Measurements from ENCODE around the gene ARG1. TPM values are rescaled to one million over a fixed set of nuclear protein-coding genes. Genes with fewer than 3 reads are reported as not detected.

ARG1 gene
- total and polyA plus RNA-seq, 2 of the 4 experiments (the other 2 are of a cell fraction) = not detected

DNA sequence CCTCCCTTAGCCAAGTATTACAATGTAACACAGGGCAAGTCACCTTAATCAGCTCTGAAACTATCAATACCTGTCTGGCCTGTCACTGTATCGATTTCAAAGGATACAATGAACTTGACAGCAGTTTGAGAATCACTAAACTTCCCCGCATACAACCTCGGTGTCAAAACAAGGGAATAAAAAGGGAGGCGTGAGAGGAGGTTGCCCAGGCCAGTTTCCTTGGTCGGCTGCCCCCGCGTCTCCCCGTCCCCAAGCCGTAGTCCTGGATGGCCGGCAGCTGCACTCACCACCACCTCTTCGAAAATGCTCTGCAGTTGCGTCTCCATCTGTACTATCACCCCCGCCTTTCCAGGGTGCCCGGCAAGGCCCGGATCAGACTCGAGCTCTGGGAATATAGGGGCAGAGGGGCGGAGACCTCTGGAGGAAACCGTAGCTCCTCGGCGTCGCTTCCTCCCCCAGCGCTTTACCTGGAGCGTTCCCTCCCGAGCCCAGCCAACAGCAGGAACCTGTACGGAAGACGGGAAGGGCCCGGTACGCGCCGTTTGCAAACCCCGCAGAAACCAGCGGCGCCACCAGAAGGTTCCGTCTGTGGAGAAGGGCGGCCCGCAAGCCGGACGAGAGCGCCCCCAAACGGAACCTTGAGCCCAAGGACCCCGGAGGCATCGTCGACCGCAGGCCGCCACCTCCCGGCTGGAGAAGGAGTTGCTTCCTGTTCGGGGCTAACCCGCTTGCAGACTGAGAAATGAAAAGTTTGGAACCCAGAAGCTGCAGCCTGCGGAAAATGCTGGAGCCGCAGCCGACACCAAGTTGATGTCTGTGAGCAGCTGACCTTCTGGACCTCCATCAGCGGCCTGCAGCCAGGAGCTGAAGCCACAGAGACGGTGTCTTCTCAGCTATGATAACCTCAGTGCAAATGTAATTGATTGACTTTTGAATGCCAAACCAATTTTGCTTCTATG lies 55.0 kb downstream of the ARG1 start, which contains the start of gene MED23:
MED23 (minus strand) TSS at position 519 of the 959 bp plus-strand sequence; CDS start at position 326, 193 bp downstream.
- ChIA-PET CTCF (interaction anchor here (0.6 to 2.8 kb wide), 15 partner anchors 9 to 1985 kb away, joined by 3 to 23 read pairs (median 4); partner anchors contain the start of gene ENPP3), POLR2A (ENCODE audit: unreplicated experiment) (interaction anchor here (0.7 kb wide), 1 partner anchor 706 kb away, joined by 3 read pairs; no protein-coding TSS in a partner anchor)
- Histone ChIP-seq H2BK120ac (ENCODE audit: low read depth, low read length) (peak within 1 kb of the TSS; percentile 21; the same call in 1 of the 2 replicates), H4K5ac (ENCODE audit: low read depth, low read length) (peak within 1 kb of the TSS; percentile 60), H3K36me3 (ENCODE audit: control insufficient read depth, insufficient read depth, low read length) (peaks cover 5% of the 10 kb centered on the region), H4K91ac (ENCODE audit: insufficient read depth, low read depth, low read length) (no peak within 1 kb of the TSS; the same call in 1 of the 2 replicates), H3K27me3 (ENCODE audit: control insufficient read depth, insufficient read depth, low read length) (peaks cover 2% of the 10 kb centered on the region; the same call in 1 of the 2 replicates), H3K9ac (ENCODE audit: low read depth, low read length) (peak within 1 kb of the TSS; percentile 76), H3K27ac (ENCODE audit: insufficient read depth, low read length) (peak within 1 kb of the TSS; percentile 62), H2BK5ac (ENCODE audit: low read depth, low read length, poor library complexity, severe bottlenecking) (peak within 1 kb of the TSS; percentile 57), H3K4ac (ENCODE audit: low read depth, low read length) (peak within 1 kb of the TSS; percentile 53), H3K56ac (ENCODE audit: extremely low read depth, insufficient read depth, low read length) (peak within 1 kb of the TSS; percentile 94), H2AK9ac (replicated peaks; ENCODE audit: low read depth, low read length, poor library complexity) (peak within 1 kb of the TSS; percentile 92), H2BK20ac (ENCODE audit: low read depth, low read length) (no peak within 1 kb of the TSS), H3K4me2 (ENCODE audit: low read depth, low read length) (peak within 1 kb of the TSS; percentile 90), H2AK5ac (ENCODE audit: low read depth, low read length) (0 out of 2 replicates have a peak within 1 kb of the TSS, but pooled peaks have one; percentile 20), H4K8ac (ENCODE audit: low read depth in 2 of 2, low read length in 2 of 2) (peak within 1 kb of the TSS; percentile 90 to 93), H3K18ac (ENCODE audit: low read depth, low read length) (peak within 1 kb of the TSS; percentile 15; the same call in 1 of the 2 replicates), H3K4me3 (ENCODE audit: insufficient read depth, low read depth, low read length) (peak within 1 kb of the TSS; percentile 82), H3K4me1 (ENCODE audit: control insufficient read depth, insufficient read depth, low read length) (no peaks in the 10 kb centered on the region), H3K9me1 (ENCODE audit: insufficient read depth, low read length) (no peaks in the 10 kb centered on the region; the same call in 1 of the 2 replicates), H2BK15ac (ENCODE audit: low read depth, low read length) (0 out of 3 replicates have a peak within 1 kb of the TSS, but pooled peaks have one; percentile 15), H3K14ac (replicated peaks; ENCODE audit: low read depth, low read length) (peak within 1 kb of the TSS; percentile 90), H3K9me3 (ENCODE audit: control insufficient read depth, insufficient read depth, low read length) (no peaks in the 10 kb centered on the region), H2AFZ (replicated peaks; ENCODE audit: low read length, poor library complexity) (peak within 1 kb of the TSS; percentile 98), H4K20me1 (ENCODE audit: insufficient read depth, low read length) (no peaks in the 10 kb centered on the region), H3K23ac (ENCODE audit: low read depth, low read length) (peak within 1 kb of the TSS; percentile 92), H3K79me1 (ENCODE audit: low read depth in 1 of 2, low read length in 2 of 2) (peaks cover 6 to 19% of the 10 kb centered on the region in 2 experiments; a peak in 3 of 4 replicates)
- dilution Hi-C loops (cut with HindIII; ENCODE audit: low sequenced_read_pairs, unreplicated experiment) = no loop called here
- DNase-seq (peak; percentile 92), ATAC-seq (ENCODE audit: low read depth) (peak; percentile 99)
- intact Hi-C loops (cut with micrococcal nuclease) = loop anchor here (1.0 kb wide), 1 partner anchor 109 kb away; no protein-coding TSS in a partner anchor
- BruUV-seq (replicated peaks) = TSS peak; percentile 62
- WGBS, 2 experiments (ENCODE audit: extremely low coverage in 2 of 2, insufficient read length in 1 of 2) = 0% methylated on average over 22 of the region's 53 CpGs; no CpG with 5 or more reads in 1 of the 2 experiments
- in situ Hi-C loops (cut with MboI; ENCODE audit: low sequenced_read_pairs) = no loop called here
- peak; percentile 70; the same call in 1 of the 2 replicates for TF ChIP-seq POLR2A (IDR thresholded peaks at IDR 0.05; ENCODE audit: low read depth, low read length)
- peak; percentile 90; the same call in 1 of the 2 replicates for TF ChIP-seq CHD1 (IDR thresholded peaks at IDR 0.05; ENCODE audit: low read depth, low read length)
- TF ChIP-seq MAZ (IDR thresholded peaks at IDR 0.05; ENCODE audit: borderline replicate concordance, low read depth, low read length) = peak; percentile 90
- TF ChIP-seq BHLHE40 (IDR thresholded peaks at IDR 0.05; ENCODE audit: low read depth, low read length) = no peak
- peak; percentile 73 for TF ChIP-seq SMC3 (IDR thresholded peaks at IDR 0.05; ENCODE audit: low read depth, low read length)
- TF ChIP-seq, protein P1, sequence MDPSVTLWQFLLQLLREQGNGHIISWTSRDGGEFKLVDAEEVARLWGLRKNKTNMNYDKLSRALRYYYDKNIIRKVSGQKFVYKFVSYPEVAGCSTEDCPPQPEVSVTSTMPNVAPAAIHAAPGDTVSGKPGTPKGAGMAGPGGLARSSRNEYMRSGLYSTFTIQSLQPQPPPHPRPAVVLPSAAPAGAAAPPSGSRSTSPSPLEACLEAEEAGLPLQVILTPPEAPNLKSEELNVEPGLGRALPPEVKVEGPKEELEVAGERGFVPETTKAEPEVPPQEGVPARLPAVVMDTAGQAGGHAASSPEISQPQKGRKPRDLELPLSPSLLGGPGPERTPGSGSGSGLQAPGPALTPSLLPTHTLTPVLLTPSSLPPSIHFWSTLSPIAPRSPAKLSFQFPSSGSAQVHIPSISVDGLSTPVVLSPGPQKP (IDR thresholded peaks at IDR 0.05; ENCODE audit: borderline replicate concordance, low read depth, low read length) = no peak
- TF ChIP-seq, protein P2, sequence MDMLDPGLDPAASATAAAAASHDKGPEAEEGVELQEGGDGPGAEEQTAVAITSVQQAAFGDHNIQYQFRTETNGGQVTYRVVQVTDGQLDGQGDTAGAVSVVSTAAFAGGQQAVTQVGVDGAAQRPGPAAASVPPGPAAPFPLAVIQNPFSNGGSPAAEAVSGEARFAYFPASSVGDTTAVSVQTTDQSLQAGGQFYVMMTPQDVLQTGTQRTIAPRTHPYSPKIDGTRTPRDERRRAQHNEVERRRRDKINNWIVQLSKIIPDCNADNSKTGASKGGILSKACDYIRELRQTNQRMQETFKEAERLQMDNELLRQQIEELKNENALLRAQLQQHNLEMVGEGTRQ (IDR thresholded peaks at IDR 0.05; ENCODE audit: low read depth, low read length) = peak; percentile 20; the same call in 1 of the 2 replicates
- 0 out of 2 replicates have a peak, but pooled peaks have one; percentile 24 for TF ChIP-seq NFE2L2 (IDR thresholded peaks at IDR 0.05; ENCODE audit: low read depth, low read length)
- 0 out of 2 replicates have a peak, but pooled peaks have one; percentile 5 for TF ChIP-seq MAFK (IDR thresholded peaks at IDR 0.05; ENCODE audit: low read depth, low read length)
- no peak for TF ChIP-seq CEBPB (IDR thresholded peaks at IDR 0.05; ENCODE audit: low read depth, low read length)
- TF ChIP-seq RFX5 (IDR thresholded peaks at IDR 0.05; ENCODE audit: low read depth, low read length) = no peak
- TF ChIP-seq RCOR1 (IDR thresholded peaks at IDR 0.05; ENCODE audit: insufficient replicate concordance, low read length) = peak; percentile 82
